ENCODE measurements around the gene KCNIP4. TPM values are rescaled to one million over a fixed set of nuclear protein-coding genes. Genes with fewer than 3 reads are reported as not detected.

The KCNIP4 gene
- total RNA-seq, 2 donors from 2014 or later: 1.2 TPM; not detected in 1

- 56% methylated on average over 2 of the region's 2 CpGs for WGBS
- Histone ChIP-seq H3K36me3 (no peaks in the 10 kb centered on the region), H3K27me3 (replicated peaks; ENCODE audit: insufficient read depth) (no peaks in the 10 kb centered on the region), H3K27ac (no peak overlapping the region), H3K9me3 (no peaks in the 10 kb centered on the region), H3K4me3 (no peak overlapping the region), H3K4me1 (replicated peaks) (no peaks in the 10 kb centered on the region)
- no peak for DNase-seq (ENCODE audit: low spot score)
- TF ChIP-seq, protein P1, sequence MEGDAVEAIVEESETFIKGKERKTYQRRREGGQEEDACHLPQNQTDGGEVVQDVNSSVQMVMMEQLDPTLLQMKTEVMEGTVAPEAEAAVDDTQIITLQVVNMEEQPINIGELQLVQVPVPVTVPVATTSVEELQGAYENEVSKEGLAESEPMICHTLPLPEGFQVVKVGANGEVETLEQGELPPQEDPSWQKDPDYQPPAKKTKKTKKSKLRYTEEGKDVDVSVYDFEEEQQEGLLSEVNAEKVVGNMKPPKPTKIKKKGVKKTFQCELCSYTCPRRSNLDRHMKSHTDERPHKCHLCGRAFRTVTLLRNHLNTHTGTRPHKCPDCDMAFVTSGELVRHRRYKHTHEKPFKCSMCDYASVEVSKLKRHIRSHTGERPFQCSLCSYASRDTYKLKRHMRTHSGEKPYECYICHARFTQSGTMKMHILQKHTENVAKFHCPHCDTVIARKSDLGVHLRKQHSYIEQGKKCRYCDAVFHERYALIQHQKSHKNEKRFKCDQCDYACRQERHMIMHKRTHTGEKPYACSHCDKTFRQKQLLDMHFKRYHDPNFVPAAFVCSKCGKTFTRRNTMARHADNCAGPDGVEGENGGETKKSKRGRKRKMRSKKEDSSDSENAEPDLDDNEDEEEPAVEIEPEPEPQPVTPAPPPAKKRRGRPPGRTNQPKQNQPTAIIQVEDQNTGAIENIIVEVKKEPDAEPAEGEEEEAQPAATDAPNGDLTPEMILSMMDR (IDR thresholded peaks at IDR 0.05): no peak
- TF ChIP-seq POLR2AphosphoS5 (IDR thresholded peaks at IDR 0.05): no peak
- TF ChIP-seq POLR2A (IDR thresholded peaks at IDR 0.05): no peak
- intact Hi-C loops (cut with DNase I): no loop called here
Observed at GRCh38 chr4:21757248-21757647, 191.3 kb downstream of the KCNIP4 start.

GRCh38 chr4:21753084-21753760 is 195.3 kb downstream of the KCNIP4 start:
- H3K4me1 ChIP-seq (replicated peaks): no peaks in the 10 kb centered on the region
- 80% methylated on average over 3 of the region's 3 CpGs for WGBS
- no peak overlapping the region for H3K4me3 ChIP-seq
- DNase-seq (ENCODE audit: low spot score): no peak
- no peak for TF ChIP-seq POLR2A (IDR thresholded peaks at IDR 0.05)
- TF ChIP-seq, protein P1 (IDR thresholded peaks at IDR 0.05): no peak
- TF ChIP-seq POLR2AphosphoS5 (IDR thresholded peaks at IDR 0.05): no peak
- H3K36me3 ChIP-seq: no peaks in the 10 kb centered on the region
- no peaks in the 10 kb centered on the region for H3K27me3 ChIP-seq (replicated peaks; ENCODE audit: insufficient read depth)
- no peaks in the 10 kb centered on the region for H3K9me3 ChIP-seq
- no peak overlapping the region for H3K27ac ChIP-seq
- intact Hi-C loops (cut with DNase I): no loop called here

GRCh38 chr4:21752616-21753015 is 196.0 kb downstream of the KCNIP4 start:
- intact Hi-C loops (cut with DNase I): no loop called here
- no peak for DNase-seq (ENCODE audit: low spot score)

DNA sequence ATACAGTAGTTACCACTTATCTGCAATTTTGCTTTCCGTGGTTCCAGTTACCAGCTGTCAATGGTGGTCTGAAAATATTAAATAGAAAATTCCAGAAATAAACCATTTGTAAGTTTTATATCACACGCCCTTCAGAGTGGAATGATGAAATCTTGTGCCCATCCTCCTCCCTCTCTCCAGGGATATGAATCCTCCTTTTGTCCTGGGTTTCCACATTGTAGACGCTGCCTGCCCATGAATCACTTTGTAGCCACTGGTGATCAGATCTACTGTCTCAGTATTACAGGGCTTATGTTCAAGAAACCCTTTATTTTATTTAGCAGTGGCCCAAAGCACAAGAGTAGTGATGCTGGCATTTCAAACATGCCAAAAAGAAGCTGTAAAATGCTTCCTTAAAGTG is 198.6 kb downstream of the KCNIP4 start:
- no peaks in the 10 kb centered on the region for H3K27me3 ChIP-seq (replicated peaks; ENCODE audit: insufficient read depth)
- H3K9me3 ChIP-seq: no peaks in the 10 kb centered on the region
- WGBS: 84% methylated on average over 3 of the region's 3 CpGs
- intact Hi-C loops (cut with DNase I): no loop called here
- H3K36me3 ChIP-seq: no peaks in the 10 kb centered on the region
- no peaks in the 10 kb centered on the region for H3K4me1 ChIP-seq (replicated peaks)
- DNase-seq (ENCODE audit: low spot score): no peak
- H3K27ac ChIP-seq: no peak overlapping the region
- TF ChIP-seq POLR2AphosphoS5 (IDR thresholded peaks at IDR 0.05) (no peak), POLR2A (IDR thresholded peaks at IDR 0.05) (no peak)
- TF ChIP-seq, protein P1 (IDR thresholded peaks at IDR 0.05): no peak
- H3K4me3 ChIP-seq: no peak overlapping the region

More at GRCh38 chr4:21752616-21753015, 196.0 kb downstream of the KCNIP4 start:
- no peaks in the 10 kb centered on the region for H3K36me3 ChIP-seq
- H3K27me3 ChIP-seq (replicated peaks; ENCODE audit: insufficient read depth): no peaks in the 10 kb centered on the region
- H3K4me3 ChIP-seq: no peak overlapping the region
- no peaks in the 10 kb centered on the region for H3K4me1 ChIP-seq (replicated peaks)
- H3K9me3 ChIP-seq: no peaks in the 10 kb centered on the region
- TF ChIP-seq POLR2A (IDR thresholded peaks at IDR 0.05): no peak
- TF ChIP-seq POLR2AphosphoS5 (IDR thresholded peaks at IDR 0.05): no peak
- TF ChIP-seq, protein P1 (IDR thresholded peaks at IDR 0.05): no peak
- H3K27ac ChIP-seq: no peak overlapping the region

DNA sequence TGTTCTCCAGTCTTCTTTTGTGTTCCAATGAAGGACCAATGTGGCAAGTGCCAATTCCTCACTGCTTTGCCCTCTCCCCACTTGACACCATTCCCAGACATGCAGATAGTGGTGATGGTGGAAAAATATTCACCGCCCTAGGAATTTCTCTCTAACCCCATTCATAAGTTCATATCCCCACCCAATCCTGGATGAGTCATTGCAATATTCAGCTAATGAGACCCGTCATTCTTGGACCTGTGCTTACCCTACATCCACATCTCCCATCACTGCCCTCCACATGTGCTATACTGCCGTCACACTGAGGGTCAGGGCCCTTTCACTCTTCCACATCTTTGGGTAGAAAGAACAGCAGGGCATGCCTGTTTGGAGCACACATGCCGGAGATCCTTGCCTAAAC is 199.2 kb downstream of the KCNIP4 start:
- H3K9me3 ChIP-seq: no peaks in the 10 kb centered on the region
- H3K4me1 ChIP-seq (replicated peaks): no peaks in the 10 kb centered on the region
- 93% methylated on average over 4 of the region's 4 CpGs for WGBS
- intact Hi-C loops (cut with DNase I): no loop called here
- H3K4me3 ChIP-seq: no peak overlapping the region
- H3K27me3 ChIP-seq (replicated peaks; ENCODE audit: insufficient read depth): no peaks in the 10 kb centered on the region
- TF ChIP-seq POLR2AphosphoS5 (IDR thresholded peaks at IDR 0.05) (no peak), POLR2A (IDR thresholded peaks at IDR 0.05) (no peak)
- TF ChIP-seq, protein P1 (IDR thresholded peaks at IDR 0.05): no peak
- no peak for DNase-seq (ENCODE audit: low spot score)
- no peaks in the 10 kb centered on the region for H3K36me3 ChIP-seq
- H3K27ac ChIP-seq: no peak overlapping the region
